IMR-90 (cell line): ENCODE results near the gene SH3D21. TPM values are rescaled to one million over a fixed set of nuclear protein-coding genes. Genes with fewer than 3 reads are reported as not detected.

Source experiments
- FOS ChIP-seq: fragments of 150-350 bp; IDR thresholded peaks from 2 replicates; pipeline ENCODE4 v1.6.1; 2016; ENCODE audit warnings: low read depth, low read length
- MAZ ChIP-seq: IDR thresholded peaks from 2 replicates; pipeline ENCODE4 v1.6.1; 2012; ENCODE audit warnings: low read depth, mild to moderate bottlenecking, low read length, improper control_type of control experiment, moderate library complexity, borderline replicate concordance
- NFE2L2 ChIP-seq: fragments of 150-350 bp; IDR thresholded peaks from 2 replicates; pipeline ENCODE4 v1.6.1; 2016; ENCODE audit warnings: low read depth, mild to moderate bottlenecking, low read length
- RAD21 ChIP-seq: IDR thresholded peaks from 2 replicates; pipeline ENCODE4 v1.6.1; 2012; ENCODE audit warnings: low read length, improper control_type of control experiment
- SMC3 ChIP-seq: fragments of 150-350 bp; IDR thresholded peaks from 2 replicates; pipeline ENCODE4 v1.6.1; 2016; ENCODE audit warnings: low read depth, mild to moderate bottlenecking, antibody characterized with exemption, low read length, moderate library complexity
- polyA plus RNA-seq, 3 experiments: library from polyadenylated mRNA; depleted of rRNA; stranded (reverse); fragments of >200 nt; gene quantifications; 2 replicates each; pipeline ENCODE4 v1.2.3, GENCODE V29; 2012; ENCODE audit warnings: low replicate concordance in 1 of 3
- total RNA-seq: library from RNA; depleted of rRNA; stranded (reverse); fragments of >200 nt; gene quantifications from 2 replicates; pipeline ENCODE4 v1.2.3, GENCODE V29; 2012
- TF ChIP-seq, protein P1 (sequence below): fragments of 150-350 bp; IDR thresholded peaks from 2 replicates; pipeline ENCODE4 v1.6.1; 2016; ENCODE audit warnings: low read depth, mild to moderate bottlenecking, low read length, moderate library complexity, borderline replicate concordance

Gene SH3D21
- total and polyA plus RNA-seq, 2 of the 4 experiments (the other 2 are of a cell fraction), result 1.8 to 11.9 TPM

DNA sequence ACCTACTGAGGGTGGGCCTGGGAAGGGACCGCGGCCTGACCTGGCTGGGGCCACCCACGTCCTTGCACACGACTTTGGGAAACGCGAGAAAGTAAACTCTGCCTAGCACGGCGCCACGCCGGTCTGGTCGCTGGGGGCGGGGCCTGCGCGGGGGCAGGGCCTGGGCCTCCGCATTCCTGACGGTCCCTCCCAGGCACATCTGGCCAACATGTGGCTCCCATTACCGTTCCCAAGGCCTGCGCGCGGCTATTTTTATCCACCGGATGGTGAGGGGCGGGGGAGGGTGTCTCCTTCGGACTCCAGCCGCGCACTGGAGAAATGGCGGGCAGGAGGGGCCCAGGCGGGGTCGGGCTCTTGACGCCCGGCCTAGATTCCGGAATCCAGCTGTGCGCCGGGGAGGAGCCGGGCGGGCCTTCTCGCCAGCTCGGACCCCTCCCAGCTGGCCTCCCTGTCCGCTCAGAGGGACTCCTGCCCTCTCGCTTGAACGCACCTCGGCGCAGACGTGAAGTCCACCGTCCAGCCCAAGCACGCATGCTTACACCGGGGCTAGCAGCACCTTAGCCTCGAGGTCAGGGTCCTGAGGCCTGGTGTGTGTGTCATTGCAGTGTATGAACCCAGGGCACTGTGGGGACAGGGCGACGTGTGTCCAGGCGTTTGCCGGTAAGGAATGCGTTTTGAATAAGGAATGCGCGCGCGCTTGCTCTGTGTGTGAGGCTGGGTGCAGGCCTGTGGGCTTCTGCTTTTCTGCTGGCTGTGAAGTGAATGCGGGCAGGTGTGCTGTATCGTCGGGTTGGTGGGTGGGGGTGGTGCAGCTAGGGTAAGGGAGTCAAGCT is 15.2 kb downstream of the SH3D21 start (continued):
- TF ChIP-seq, protein P1, sequence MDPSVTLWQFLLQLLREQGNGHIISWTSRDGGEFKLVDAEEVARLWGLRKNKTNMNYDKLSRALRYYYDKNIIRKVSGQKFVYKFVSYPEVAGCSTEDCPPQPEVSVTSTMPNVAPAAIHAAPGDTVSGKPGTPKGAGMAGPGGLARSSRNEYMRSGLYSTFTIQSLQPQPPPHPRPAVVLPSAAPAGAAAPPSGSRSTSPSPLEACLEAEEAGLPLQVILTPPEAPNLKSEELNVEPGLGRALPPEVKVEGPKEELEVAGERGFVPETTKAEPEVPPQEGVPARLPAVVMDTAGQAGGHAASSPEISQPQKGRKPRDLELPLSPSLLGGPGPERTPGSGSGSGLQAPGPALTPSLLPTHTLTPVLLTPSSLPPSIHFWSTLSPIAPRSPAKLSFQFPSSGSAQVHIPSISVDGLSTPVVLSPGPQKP, result no peak
- TF ChIP-seq FOS (no peak), MAZ (peak; percentile 83), SMC3 (no peak), RAD21 (0 out of 2 replicates have a peak, but pooled peaks have one; percentile 2), NFE2L2 (no peak)
